HUES48 (cell line): ENCODE data around the gene KCP.

Experiments used
- H3K27ac ChIP-seq: one replicate; pipeline ENCODE4 v1.7.0; 2013; ENCODE audit warnings: low read depth, low read length, inconsistent platforms
- H3K27me3 ChIP-seq: 2 replicates; pipeline ENCODE4 v1.6.1; 2013; ENCODE audit warnings: mild to moderate bottlenecking, low read length; ENCODE audit not compliant: control insufficient read depth, insufficient read depth
- H3K36me3 ChIP-seq: 2 replicates; pipeline ENCODE4 v1.6.1; 2013; ENCODE audit warnings: low read length; ENCODE audit not compliant: control insufficient read depth, insufficient read depth
- H3K4me1 ChIP-seq: 2 replicates; pipeline ENCODE4 v1.6.1; 2013; ENCODE audit warnings: mild to moderate bottlenecking, low read length; ENCODE audit not compliant: control insufficient read depth, insufficient read depth
- H3K4me3 ChIP-seq: 2 replicates; pipeline ENCODE4 v1.5.1; 2013; ENCODE audit warnings: mild to moderate bottlenecking, low read depth, low read length
- H3K9ac ChIP-seq: 2 replicates; pipeline ENCODE4 v1.6.1; 2013; ENCODE audit warnings: mild to moderate bottlenecking, low read depth, low read length, moderate library complexity
- H3K9me3 ChIP-seq: 2 replicates; pipeline ENCODE4 v1.6.1; 2013; ENCODE audit warnings: low read length; ENCODE audit not compliant: control insufficient read depth, insufficient read depth

KCP gene

GRCh38 chr7:128909625-128910568 is 612 bp downstream of the KCP start:
- peak overlapping the region; percentile 37 for H3K27ac ChIP-seq
- peaks cover 53% of the 10 kb centered on the region for H3K27me3 ChIP-seq
- no peaks in the 10 kb centered on the region for H3K9me3 ChIP-seq
- H3K4me1 ChIP-seq, result peaks cover 18% of the 10 kb centered on the region
- no peaks in the 10 kb centered on the region for H3K36me3 ChIP-seq
- no peak overlapping the region for H3K9ac ChIP-seq
- H3K4me3 ChIP-seq, result peak overlapping the region; percentile 61

GRCh38 chr7:128908750-128909624 is 1.5 kb downstream of the KCP start:
- H3K4me1 ChIP-seq, result peaks cover 13% of the 10 kb centered on the region
- H3K36me3 ChIP-seq, result no peaks in the 10 kb centered on the region
- peak overlapping the region; percentile 61 for H3K4me3 ChIP-seq
- peaks cover 44% of the 10 kb centered on the region for H3K27me3 ChIP-seq
- no peak overlapping the region for H3K9ac ChIP-seq
- no peak overlapping the region for H3K27ac ChIP-seq
- H3K9me3 ChIP-seq, result no peaks in the 10 kb centered on the region

- Histone ChIP-seq H3K4me1 (peaks cover 11% of the 10 kb centered on the region), H3K27me3 (peaks cover 36% of the 10 kb centered on the region), H3K27ac (no peak overlapping the region), H3K36me3 (no peaks in the 10 kb centered on the region), H3K9ac (no peak overlapping the region), H3K9me3 (no peaks in the 10 kb centered on the region), H3K4me3 (no peak overlapping the region)
Measured at GRCh38 chr7:128906766-128907559, 3.5 kb downstream of the KCP start.

GRCh38 chr7:128906001-128906765 is 4.3 kb downstream of the KCP start:
- Histone ChIP-seq H3K4me1 (peaks cover 3% of the 10 kb centered on the region), H3K4me3 (no peak overlapping the region), H3K27me3 (peaks cover 29% of the 10 kb centered on the region), H3K36me3 (no peaks in the 10 kb centered on the region), H3K9me3 (no peaks in the 10 kb centered on the region), H3K27ac (no peak overlapping the region), H3K9ac (no peak overlapping the region)

- Histone ChIP-seq H3K9me3 (no peaks in the 10 kb centered on the region; the same call in 1 of the 2 replicates), H3K27ac (no peak overlapping the region), H3K9ac (no peak overlapping the region), H3K4me3 (no peak overlapping the region), H3K36me3 (no peaks in the 10 kb centered on the region), H3K27me3 (peaks cover 13% of the 10 kb centered on the region), H3K4me1 (no peaks in the 10 kb centered on the region)
Measured at GRCh38 chr7:128904381-128905197, 5.9 kb downstream of the KCP start.

GRCh38 chr7:128903621-128904361 is 6.7 kb downstream of the KCP start:
- Histone ChIP-seq H3K4me1 (no peaks in the 10 kb centered on the region), H3K27ac (no peak overlapping the region), H3K9me3 (no peaks in the 10 kb centered on the region; the same call in 1 of the 2 replicates), H3K9ac (no peak overlapping the region), H3K36me3 (no peaks in the 10 kb centered on the region), H3K4me3 (no peak overlapping the region), H3K27me3 (peaks cover 5% of the 10 kb centered on the region; the same call in 1 of the 2 replicates)

- Histone ChIP-seq H3K36me3 (no peaks in the 10 kb centered on the region), H3K4me3 (no peak overlapping the region), H3K9me3 (no peaks in the 10 kb centered on the region; the same call in 1 of the 2 replicates), H3K27me3 (no peaks in the 10 kb centered on the region), H3K4me1 (no peaks in the 10 kb centered on the region), H3K27ac (no peak overlapping the region), H3K9ac (no peak overlapping the region)
Measured at GRCh38 chr7:128902761-128903585, 7.5 kb downstream of the KCP start.

GRCh38 chr7:128900237-128900636 is 10.3 kb downstream of the KCP start:
- H3K36me3 ChIP-seq, result no peaks in the 10 kb centered on the region
- no peak overlapping the region for H3K9ac ChIP-seq
- H3K4me3 ChIP-seq, result no peak overlapping the region
- H3K27me3 ChIP-seq, result no peaks in the 10 kb centered on the region
- no peaks in the 10 kb centered on the region; the same call in 1 of the 2 replicates for H3K9me3 ChIP-seq
- H3K4me1 ChIP-seq, result no peaks in the 10 kb centered on the region
- no peak overlapping the region for H3K27ac ChIP-seq
